Measurements from ENCODE around the gene RCSD1.

The RCSD1 gene

DNA sequence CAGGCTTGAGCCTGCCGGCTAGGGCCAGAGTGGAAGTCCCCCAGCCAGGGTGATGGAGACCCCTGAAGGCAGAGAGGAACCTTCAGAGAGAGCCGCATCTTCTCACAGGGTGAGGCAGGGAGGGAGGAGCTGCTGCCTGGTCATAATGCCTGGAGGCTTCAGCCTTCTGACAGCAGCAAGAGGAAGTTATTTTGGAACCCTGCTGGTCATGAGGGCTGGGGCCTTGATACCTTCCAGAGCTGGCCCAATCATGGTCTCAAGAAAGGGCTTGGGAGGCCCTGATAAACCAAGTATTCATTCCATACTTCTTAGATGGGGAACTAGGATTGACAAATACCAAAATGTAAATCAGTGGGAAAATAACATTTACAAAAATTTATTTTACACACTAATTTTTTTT, 65.1 kb downstream of the RCSD1 start:
- Histone ChIP-seq H3K4me2 (no peak overlapping the region), H3K79me2 (ENCODE audit: insufficient read depth, low read depth) (no peaks in the 10 kb centered on the region), H3K9ac (no peak overlapping the region), H4K20me1 (ENCODE audit: insufficient read depth) (no peaks in the 10 kb centered on the region), H2AFZ (ENCODE audit: low read depth) (no peak overlapping the region), H3K4me1 (ENCODE audit: low read depth, poor library complexity, severe bottlenecking) (no peaks in the 10 kb centered on the region), H3K27ac (no peak overlapping the region), H3K4me3 (IDR thresholded peaks at IDR 0.05; ENCODE audit: insufficient read depth, low read depth, low read length) (no peak overlapping the region), H3K27me3 (ENCODE audit: insufficient read depth, low read depth) (no peaks in the 10 kb centered on the region), H3K36me3 (ENCODE audit: insufficient read depth) (peaks cover 17% of the 10 kb centered on the region; the same call in 1 of the 2 replicates)
- TF ChIP-seq, protein P1, sequence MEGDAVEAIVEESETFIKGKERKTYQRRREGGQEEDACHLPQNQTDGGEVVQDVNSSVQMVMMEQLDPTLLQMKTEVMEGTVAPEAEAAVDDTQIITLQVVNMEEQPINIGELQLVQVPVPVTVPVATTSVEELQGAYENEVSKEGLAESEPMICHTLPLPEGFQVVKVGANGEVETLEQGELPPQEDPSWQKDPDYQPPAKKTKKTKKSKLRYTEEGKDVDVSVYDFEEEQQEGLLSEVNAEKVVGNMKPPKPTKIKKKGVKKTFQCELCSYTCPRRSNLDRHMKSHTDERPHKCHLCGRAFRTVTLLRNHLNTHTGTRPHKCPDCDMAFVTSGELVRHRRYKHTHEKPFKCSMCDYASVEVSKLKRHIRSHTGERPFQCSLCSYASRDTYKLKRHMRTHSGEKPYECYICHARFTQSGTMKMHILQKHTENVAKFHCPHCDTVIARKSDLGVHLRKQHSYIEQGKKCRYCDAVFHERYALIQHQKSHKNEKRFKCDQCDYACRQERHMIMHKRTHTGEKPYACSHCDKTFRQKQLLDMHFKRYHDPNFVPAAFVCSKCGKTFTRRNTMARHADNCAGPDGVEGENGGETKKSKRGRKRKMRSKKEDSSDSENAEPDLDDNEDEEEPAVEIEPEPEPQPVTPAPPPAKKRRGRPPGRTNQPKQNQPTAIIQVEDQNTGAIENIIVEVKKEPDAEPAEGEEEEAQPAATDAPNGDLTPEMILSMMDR (conservative IDR thresholded peaks at IDR 0.05; ENCODE audit: low read depth, low read length), result no peak

DNA sequence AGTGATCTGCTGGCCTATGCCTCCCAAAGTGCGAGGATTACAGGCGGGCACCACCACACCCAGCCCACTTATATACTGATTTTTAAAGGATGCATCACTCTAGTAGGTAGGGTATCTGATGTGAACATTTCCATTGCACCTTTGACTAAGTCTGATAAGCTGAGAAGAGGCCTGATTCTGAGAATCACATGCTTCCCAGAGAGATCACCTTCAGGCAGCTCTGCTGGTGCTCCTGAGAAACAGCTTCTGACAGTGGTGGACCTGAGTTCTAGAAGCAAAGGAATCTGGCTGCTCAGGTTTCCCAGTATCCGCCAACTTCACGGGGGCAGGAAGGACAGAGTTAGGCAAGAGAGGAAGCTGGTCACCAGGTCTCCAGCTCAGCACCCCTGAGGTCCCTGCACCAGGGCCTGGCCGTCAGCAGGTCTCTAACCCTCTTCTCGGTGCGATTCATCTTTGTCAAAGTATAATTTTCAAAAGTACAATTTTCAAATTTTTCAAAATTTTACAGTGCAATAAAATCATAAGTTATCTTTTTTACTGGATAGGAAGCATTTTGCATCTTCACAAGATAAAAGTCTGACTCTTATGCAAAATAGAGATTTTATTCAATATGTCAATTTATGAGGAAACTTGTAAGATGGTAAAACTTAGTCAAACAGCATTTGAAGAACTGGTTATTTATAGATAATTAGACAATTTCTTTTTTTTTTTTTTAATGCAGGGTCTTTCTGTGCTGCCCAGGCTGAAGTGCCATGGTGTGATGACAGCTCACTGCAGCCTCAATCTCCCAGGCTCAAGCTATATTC, 65.9 kb downstream of the RCSD1 start:
- no peaks in the 10 kb centered on the region for H3K27me3 ChIP-seq (ENCODE audit: insufficient read depth, low read depth)
- no peak overlapping the region for H3K9ac ChIP-seq
- H3K36me3 ChIP-seq (ENCODE audit: insufficient read depth), result peaks cover 17% of the 10 kb centered on the region; the same call in 1 of the 2 replicates
- no peaks in the 10 kb centered on the region for H3K79me2 ChIP-seq (ENCODE audit: insufficient read depth, low read depth)
- no peak overlapping the region for H3K4me2 ChIP-seq
- H3K27ac ChIP-seq, result no peak overlapping the region
- no peak overlapping the region for H2AFZ ChIP-seq (ENCODE audit: low read depth)
- no peaks in the 10 kb centered on the region for H3K4me1 ChIP-seq (ENCODE audit: low read depth, poor library complexity, severe bottlenecking)
- no peak overlapping the region for H3K4me3 ChIP-seq (IDR thresholded peaks at IDR 0.05; ENCODE audit: insufficient read depth, low read depth, low read length)
- no peaks in the 10 kb centered on the region for H4K20me1 ChIP-seq (ENCODE audit: insufficient read depth)
- TF ChIP-seq, protein P1 (conservative IDR thresholded peaks at IDR 0.05; ENCODE audit: low read depth, low read length), result no peak

DNA sequence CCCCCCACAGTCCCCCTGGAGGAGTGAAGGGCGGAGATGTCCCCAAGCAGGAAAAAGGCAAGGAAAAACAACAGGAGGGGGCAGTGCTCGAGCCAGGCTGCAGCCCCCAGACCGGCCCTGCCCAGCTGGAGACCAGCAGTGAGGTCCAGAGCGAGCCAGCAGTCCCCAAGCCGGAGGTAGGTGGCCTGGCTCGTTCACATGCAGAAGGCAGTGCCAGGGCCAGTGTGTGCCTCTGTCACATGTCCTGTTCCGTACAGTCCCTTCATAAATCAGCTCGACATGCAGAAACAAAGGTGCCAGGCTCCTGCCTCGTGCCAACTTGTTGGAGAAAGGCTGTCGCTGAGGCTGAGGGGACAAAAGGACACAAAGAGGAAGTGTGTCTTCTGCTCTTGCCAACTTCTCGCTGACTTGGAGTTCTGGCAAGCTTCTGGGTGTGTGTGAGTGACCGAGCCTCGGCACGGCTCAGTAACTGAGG, 67.7 kb downstream of the RCSD1 start:
- no peaks in the 10 kb centered on the region for H4K20me1 ChIP-seq (ENCODE audit: insufficient read depth)
- H3K4me1 ChIP-seq (ENCODE audit: low read depth, poor library complexity, severe bottlenecking), result no peaks in the 10 kb centered on the region
- TF ChIP-seq, protein P1 (conservative IDR thresholded peaks at IDR 0.05; ENCODE audit: low read depth, low read length), result no peak
- no peak overlapping the region for H3K27ac ChIP-seq
- H3K27me3 ChIP-seq (ENCODE audit: insufficient read depth, low read depth), result no peaks in the 10 kb centered on the region
- H3K79me2 ChIP-seq (ENCODE audit: insufficient read depth, low read depth), result no peaks in the 10 kb centered on the region
- H3K4me3 ChIP-seq (IDR thresholded peaks at IDR 0.05; ENCODE audit: insufficient read depth, low read depth, low read length), result no peak overlapping the region
- no peak overlapping the region for H3K4me2 ChIP-seq
- no peak overlapping the region for H2AFZ ChIP-seq (ENCODE audit: low read depth)
- no peak overlapping the region for H3K9ac ChIP-seq
- peaks cover 17% of the 10 kb centered on the region; the same call in 1 of the 2 replicates for H3K36me3 ChIP-seq (ENCODE audit: insufficient read depth)

DNA sequence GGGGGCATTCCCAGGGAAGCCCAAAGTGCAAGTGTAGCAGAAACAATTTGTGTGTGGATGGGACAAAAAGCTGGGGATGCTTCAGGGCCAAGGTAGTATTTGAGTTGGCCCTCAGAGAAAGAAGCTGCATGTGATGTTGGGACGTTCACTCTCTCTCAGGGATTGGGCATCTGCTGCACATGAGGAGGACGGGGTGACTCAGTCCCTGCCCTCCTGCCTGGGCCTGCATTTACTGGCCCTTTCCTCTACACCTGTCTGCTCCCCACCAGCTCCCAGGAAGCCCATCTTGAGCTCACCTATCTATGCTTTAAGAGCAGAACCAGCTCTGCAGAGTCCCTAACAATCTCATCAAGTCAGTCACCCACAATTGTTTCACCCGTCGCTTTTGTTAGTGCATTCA, 68.3 kb downstream of the RCSD1 start:
- Histone ChIP-seq H3K4me2 (no peak overlapping the region), H3K36me3 (ENCODE audit: insufficient read depth) (peaks cover 17% of the 10 kb centered on the region; the same call in 1 of the 2 replicates), H3K27me3 (ENCODE audit: insufficient read depth, low read depth) (no peaks in the 10 kb centered on the region), H3K79me2 (ENCODE audit: insufficient read depth, low read depth) (no peaks in the 10 kb centered on the region), H4K20me1 (ENCODE audit: insufficient read depth) (no peaks in the 10 kb centered on the region), H2AFZ (ENCODE audit: low read depth) (no peak overlapping the region), H3K27ac (no peak overlapping the region), H3K9ac (no peak overlapping the region), H3K4me1 (ENCODE audit: low read depth, poor library complexity, severe bottlenecking) (no peaks in the 10 kb centered on the region), H3K4me3 (IDR thresholded peaks at IDR 0.05; ENCODE audit: insufficient read depth, low read depth, low read length) (no peak overlapping the region)
- TF ChIP-seq, protein P1 (conservative IDR thresholded peaks at IDR 0.05; ENCODE audit: low read depth, low read length), result no peak
